Eye (tissue), 1 donor: ENCODE measurements around the gene MST1.

Experiments
- DNase-seq: peaks from one replicate; pipeline ENCODE4 v3.0.0-alpha.2; 2015

Gene MST1

DNA sequence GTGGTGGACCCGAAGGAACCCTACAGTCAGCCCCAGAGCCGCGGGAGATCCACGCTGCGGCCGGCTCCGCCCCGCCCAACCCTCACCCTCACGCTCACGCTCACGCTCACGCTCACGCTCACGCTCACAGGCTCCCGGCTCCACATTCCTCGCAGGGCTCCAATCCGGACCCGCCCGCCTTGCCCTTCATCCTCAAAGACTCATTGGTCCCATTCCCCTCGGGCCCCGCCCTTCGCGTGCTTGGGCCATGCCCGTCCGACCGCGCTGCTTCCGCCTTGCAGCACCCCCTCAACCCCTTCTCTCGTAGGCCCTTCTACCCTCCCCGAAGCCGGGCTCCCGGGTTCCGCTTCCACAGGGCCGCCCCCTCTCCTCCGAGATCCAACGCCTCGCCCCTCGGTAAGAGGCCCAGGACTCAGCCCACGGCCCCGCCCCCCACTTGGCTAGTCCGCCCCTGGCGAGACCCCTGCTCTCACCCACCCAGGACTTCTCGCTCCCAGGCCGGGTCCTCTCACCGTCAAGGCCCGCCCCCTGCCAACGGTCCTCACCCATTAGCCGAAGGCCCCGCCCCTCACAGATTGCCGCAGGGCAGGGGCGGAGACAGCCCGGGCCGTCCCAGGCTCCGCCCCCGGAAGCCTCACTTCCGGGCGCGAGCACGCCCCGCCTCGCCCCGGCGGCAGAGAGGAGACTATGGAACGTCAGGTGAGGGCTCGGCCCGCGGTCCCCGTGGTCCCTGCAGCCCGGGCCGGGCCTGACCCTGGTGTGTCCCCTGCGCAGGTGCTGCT lies 15.4 kb downstream of the MST1 start, which contains the start of gene APEH:
Gene APEH, plus strand, starts transcription at position 637 of the 782 bp plus-strand sequence. Its CDS starts 51 bp downstream, at position 688.
- DNase-seq = peak; percentile 98

DNA sequence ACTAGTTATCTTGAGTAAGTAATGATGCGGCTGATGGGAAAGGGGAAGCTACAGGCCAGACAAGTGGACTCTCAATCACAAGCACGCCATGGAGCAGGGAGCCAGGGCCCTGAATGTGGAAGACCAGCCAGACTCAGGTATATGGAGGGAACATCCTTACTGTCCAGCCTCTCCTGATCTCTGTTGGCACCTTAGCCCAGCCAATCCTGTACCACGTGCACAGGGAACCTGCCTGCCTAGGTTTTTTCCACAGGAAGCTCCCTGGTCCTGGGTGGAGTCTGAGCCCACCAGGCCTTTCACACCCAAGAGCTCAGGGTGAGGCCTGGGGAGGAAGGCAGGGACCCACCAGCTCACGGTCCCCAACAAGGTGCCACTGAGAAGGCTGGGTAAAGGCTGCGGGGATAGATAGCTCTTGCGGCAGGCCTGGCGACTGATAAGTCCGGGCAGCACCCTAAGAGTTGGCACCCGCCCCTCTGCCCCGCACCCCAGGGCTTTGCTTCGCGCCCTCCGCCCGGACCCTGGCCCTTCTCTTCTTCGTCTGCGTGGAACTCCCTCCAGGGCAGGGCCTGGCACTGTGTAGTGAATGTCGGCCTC lies 16.1 kb downstream of the MST1 start:
- DNase-seq = no peak

DNA sequence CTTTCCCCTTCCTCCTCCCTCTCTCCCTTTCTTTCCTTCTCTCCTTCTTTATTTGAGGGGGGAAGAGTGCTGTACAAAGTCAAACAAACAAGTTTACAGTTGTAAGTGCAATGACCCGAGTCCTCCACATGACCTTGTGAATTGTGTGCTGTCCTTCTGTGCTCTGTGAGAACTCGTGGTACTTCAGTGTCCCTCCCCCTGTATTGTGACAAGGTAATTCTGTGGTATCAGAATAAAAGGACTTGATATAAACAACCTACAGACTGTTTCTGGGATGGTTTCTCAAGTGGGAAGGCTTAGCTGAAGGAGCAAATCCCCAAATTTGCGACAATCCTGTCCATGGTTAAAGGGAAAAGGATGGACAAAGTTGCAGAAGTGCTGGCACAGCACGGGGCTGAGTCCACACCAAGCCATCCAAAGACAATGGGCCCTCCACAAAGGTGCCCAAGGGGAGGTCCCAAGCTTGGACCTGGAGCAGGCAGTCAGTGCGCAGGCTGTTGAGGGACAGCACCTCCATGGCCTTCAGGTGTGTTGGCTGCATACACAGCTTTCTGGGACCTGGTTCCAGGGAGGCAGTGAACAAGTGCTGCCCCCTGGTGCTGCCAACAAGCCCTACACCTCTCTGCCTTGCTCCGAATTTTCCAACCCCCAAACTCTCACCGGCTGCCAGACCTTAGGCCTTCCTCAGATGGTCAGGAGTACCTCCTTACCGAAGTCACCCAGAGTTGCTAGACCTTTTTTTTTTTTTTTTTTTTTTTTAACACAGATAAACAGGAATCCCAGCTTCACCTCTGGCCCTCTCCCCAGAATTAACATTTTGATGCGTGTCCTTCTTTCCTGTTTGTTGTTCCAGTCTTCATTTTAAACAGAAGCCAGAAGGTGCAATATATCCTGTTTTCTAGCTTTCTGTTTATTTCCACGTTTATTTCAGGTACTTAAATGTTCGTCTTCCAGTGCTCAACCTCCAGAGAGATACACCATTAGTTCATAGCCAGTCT lies 17.7 kb downstream of the MST1 start:
- DNase-seq = peak; percentile 91

DNA sequence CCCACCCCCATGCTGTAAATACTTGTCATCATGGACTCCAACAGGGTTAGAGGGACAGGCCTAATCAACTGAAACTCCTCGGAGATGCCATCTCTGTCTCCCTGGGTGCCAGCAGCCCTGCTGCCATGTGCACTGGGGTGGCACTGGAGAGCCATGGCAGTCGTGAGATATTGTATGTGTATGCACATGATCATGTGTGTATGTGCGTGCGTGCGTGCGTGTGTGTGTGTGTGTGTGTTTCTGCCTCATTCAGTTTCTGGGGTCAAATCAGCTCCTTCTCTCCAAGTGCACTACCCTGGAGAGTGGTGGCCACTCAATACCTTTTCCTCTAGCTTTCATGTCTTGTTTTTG lies 18.4 kb downstream of the MST1 start:
- no peak for DNase-seq

DNA sequence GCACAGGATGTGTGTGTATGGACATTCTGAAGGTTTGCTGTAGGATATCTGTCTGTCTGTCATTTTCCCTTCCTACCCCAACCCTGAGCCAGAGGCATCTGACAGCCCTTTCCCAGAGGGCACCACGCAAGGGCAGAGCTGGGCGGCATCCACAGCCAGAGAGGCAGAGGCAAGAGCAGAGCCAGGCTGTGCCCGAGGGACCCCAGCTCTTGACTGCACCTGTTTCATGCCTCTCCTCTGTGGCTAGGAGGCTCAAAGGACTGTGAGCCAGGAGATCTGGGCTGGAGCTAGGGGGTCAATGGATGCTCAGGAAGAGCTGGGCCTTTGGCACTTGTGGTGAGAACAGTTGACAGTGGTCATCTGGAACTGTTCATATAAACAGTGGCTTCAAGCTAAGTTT lies 19.9 kb downstream of the MST1 start:
- DNase-seq = no peak

DNA sequence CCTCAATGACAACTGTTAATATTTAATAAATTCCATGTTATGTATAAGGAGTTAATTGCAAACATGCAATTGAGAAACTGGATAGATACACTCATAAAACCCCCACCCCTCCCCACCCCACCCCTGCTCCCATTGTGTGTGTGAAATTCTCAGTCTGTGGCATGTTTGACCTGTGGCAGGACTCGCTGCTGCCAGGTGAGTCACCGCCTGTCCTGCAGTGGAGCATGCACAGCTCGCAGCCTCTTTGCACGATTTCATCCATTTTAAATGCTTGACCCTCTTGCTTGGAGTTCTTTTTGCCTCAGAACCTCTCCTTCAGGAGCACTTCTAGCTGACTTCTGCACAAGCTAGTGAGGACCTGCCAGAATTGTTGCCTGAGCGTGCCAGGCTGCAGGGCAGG lies 20.4 kb downstream of the MST1 start:
- no peak for DNase-seq

DNA sequence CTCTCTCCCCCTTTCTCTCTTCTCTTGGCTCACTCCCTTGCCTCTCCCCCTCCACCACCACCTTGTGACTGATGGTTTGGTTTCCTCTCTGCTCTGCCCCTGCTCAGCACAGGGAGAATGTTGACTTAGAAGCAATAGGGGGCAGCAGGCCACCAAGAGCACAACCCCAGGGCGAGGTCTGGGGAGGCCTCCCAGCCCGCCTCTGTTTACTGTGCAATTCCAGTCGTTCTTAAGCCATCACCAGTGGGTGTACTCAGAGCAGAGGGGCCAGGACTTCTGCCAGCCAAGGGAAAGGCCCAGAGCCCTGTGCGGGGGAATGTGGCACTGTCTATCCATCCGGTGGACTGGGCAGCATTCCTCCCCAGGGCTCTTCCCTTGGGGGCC lies 20.9 kb downstream of the MST1 start:
- DNase-seq = no peak

DNA sequence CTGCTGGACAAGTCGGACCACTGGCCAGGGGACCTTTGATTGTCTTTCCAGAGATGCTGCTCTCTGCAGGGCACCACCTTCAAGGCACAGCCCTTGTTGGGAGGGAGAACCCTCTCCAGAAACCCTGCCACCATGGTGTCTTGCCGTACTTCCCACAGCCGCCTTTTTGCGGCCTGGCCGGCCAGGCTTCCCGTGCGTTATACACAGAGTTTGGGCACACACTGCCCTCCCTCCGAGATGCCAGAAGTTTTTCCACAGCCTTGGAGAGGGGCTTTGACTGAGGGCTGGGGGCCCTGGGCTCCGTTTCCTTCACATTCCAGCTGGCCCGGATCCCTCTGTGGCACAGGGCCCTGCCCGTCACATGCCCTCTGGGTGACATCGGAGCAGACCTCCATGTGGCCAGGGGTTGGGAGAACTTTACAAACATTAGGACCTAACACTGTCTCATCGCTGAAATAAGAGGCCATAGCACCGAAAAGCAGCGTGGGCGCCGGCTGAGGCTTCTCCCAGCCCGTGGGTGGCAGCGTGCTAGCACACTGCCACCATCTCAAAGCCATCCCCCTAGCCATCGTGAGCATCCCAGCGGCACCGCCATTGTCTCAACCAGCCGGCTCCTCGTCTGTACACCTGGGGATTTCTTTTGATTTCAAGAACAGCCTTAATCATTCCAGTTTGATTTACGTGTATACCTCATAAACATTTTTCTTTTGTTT lies 21.4 kb downstream of the MST1 start:
- DNase-seq = no peak

DNA sequence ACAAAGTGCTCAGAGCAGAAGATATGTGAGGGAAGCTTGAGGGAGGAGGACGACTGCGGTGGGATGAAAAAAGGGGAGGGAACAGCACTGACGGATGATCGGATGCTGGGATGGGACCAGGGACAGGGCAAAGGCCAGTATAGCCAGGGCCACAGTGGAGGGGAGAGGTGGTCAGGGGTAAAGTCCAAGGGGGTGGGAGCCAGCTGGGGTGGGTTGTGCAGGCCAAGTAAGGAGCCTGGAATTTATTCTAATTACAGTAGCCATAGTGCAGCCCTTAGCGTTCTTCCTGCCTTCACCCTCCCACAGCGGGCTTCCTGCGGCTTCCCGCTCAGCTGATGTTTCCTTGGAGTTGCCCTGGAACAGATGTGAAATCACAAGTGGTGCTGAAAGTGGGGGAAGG lies 22.7 kb downstream of the MST1 start:
- DNase-seq = peak; percentile 15

DNA sequence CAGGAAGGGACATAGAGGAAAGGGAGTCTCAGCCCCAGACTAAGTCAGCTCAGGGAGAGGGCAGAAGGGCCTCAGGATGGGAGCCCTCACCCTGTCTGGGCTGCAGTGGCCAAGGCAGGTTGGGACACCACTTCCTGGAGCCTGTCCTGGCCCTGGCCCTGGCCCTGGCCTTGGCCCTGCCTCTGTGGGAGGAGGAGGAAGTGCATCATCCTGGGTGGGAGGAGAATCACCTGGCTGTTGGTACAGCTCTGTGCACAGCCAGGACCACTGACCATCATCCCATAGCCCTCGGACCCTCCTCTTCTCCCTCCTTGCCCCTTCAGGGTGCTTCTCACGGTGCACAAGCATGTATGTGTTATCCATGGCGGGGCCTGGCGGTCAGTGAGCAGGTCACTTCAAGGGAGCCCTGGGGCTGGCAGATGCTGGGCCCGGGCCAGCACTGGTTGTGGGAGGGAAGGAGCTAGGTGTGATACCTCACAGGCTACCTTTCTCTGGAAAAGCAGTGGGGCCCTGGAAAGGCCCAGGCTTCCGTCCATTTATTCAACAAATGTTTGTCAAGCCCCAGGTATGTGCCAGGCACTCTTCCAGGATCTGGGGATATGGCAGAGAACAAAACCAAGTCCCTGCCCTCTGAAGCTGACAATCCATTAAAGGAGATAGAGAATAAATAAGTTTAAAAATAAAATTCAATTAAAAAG lies 23.3 kb downstream of the MST1 start:
- no peak for DNase-seq

DNA sequence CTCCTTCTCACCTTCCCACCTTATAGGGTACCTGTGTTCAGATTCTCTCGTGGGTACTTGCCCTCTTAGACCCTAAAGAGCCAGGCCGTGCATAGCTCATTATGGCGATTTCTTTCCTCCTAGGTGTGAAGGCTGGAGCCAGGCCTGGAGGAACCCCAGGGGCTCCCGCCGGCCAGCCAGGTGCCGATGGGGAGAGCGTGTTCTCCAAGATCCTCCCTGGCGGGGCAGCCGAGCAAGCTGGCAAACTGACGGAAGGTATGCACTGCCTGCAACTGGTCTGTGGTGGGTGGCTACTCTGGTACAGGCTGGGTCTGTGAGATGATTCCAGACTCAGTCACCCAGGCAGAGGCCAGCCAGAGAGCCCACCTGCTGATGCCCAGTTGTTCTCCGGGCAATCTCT lies 25.0 kb downstream of the MST1 start:
- no peak for DNase-seq

DNA sequence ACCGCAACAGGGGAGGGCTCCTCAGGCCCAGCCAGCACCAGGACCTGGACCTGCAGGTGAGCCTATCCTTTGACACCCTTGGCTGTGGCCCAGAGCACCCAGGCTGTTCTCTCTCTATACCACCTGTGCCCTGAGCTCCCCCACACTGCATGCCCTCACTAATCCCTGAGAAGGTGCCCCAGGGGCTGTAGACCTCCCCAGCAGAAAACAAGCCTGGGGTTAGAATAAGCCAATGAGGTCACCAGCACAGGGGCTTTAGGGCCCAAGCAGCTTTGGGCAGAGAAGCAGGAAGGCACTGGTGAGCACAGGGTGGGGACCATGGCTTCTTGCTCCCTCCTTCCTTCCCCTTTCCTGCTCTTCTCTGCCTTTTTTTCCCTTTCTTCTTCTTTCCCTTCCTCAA lies 25.4 kb downstream of the MST1 start:
- DNase-seq = no peak

DNA sequence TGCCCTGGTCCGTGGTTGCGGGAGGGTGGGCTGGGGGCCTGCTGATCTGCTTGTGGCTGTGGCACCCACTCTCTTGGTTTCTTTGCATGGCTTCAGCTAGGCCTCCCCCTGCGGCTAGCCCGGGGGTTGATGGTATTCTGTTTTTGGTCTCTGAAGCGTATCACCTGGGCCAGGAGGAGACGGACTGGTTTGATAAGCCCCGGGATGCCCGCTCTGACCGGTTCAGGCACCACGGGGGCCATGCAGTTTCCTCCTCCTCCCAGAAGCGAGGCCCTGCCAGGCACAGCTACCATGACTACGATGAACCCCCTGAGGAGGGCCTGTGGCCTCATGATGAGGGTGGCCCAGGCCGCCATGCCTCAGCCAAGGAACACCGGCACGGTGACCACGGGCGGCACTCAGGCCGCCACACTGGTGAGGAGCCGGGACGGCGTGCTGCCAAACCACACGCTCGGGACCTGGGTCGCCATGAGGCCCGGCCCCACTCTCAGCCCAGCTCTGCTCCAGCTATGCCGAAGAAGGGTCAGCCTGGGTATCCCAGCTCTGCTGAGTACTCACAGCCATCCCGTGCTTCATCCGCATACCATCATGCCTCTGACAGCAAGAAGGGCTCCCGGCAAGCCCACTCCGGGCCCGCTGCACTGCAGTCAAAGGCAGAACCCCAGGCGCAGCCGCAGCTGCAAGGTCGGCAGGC lies 26.4 kb downstream of the MST1 start:
- no peak for DNase-seq

DNA sequence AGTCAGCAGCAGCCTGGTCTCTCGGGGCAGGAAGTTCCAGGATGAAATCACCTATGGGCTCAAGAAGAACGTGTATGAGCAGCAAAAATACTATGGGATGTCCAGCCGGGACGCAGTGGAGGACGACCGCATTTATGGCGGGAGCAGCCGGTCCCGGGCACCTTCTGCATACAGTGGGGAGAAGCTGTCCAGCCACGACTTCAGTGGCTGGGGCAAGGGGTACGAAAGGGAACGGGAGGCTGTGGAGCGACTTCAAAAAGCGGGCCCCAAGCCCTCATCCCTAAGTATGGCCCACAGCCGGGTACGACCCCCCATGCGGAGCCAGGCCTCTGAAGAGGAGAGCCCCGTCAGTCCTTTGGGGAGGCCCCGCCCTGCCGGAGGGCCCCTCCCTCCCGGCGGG lies 27.3 kb downstream of the MST1 start:
- no peak for DNase-seq

DNA sequence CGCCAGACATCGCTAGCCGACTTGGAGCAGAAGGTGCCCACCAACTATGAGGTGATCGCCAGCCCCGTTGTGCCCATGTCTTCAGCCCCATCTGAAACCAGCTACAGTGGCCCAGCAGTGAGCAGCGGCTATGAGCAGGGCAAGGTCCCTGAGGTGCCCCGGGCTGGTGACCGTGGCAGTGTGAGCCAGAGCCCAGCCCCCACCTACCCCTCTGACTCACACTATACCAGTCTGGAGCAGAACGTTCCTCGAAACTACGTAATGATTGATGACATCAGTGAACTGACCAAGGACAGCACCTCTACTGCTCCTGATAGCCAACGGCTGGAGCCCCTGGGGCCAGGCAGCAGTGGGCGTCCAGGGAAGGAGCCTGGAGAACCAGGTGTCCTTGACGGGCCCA lies 28.0 kb downstream of the MST1 start:
- DNase-seq = no peak

DNA sequence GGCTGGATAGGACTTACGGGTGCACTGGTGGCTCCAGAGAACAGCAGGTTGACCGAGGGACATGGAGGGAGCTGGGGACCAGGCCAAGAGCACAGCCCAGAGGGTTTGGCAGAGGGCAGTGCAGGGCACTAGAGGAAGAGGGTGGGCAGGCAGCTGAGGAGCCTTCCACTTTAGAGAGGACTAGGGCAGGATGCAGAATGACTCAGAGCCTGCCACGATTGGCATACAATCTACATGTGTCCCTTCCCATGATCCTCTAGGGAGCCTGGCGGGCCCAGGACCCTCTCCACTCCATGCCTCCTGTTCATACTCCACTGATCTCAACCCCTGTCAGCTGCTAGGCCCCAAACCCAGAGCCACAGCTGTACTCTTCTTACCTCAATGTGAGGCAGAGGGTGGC lies 29.5 kb downstream of the MST1 start:
- no peak for DNase-seq

DNA sequence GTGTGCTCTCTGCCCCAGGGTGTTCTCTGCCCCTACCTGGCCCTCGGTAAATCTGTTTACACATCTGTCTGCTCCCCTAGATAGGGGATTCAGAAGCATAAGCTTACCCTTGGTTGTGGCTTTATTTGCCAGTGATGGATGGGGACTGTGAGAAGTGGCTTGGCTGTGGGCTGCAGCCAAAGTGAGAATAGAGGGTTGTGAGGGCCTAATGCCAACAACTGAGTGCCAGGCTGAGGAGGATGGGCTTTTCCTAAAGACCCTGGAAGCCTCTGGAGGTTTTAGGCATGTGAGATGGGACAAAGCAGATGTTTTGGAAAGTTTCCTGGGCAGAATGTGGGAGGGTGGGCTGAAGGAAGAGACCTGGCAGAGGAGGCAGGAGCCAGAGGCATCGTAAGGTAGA lies 30.6 kb downstream of the MST1 start:
- DNase-seq = no peak

DNA sequence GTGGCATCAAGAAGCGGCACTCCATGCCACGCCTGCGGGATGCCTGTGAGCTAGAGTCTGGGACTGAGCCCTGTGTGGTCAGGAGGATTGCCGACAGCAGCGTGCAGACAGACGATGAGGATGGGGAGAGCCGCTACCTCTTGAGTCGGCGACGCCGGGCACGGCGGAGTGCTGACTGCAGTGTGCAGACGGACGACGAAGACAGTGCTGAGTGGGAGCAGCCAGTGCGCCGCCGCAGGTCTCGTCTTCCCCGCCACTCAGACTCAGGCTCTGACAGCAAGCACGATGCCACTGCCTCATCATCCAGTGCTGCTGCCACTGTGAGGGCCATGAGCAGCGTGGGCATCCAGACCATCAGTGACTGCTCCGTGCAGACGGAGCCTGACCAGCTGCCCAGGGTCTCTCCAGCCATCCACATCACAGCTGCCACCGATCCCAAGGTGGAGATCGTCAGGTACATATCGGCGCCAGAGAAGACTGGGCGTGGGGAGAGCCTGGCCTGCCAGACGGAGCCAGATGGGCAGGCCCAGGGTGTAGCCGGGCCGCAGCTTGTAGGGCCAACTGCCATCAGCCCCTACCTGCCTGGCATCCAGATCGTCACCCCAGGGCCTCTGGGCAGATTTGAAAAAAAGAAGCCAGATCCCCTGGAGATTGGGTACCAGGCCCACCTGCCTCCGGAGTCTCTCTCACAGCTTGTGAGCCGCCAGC lies 31.9 kb downstream of the MST1 start:
- no peak for DNase-seq

DNA sequence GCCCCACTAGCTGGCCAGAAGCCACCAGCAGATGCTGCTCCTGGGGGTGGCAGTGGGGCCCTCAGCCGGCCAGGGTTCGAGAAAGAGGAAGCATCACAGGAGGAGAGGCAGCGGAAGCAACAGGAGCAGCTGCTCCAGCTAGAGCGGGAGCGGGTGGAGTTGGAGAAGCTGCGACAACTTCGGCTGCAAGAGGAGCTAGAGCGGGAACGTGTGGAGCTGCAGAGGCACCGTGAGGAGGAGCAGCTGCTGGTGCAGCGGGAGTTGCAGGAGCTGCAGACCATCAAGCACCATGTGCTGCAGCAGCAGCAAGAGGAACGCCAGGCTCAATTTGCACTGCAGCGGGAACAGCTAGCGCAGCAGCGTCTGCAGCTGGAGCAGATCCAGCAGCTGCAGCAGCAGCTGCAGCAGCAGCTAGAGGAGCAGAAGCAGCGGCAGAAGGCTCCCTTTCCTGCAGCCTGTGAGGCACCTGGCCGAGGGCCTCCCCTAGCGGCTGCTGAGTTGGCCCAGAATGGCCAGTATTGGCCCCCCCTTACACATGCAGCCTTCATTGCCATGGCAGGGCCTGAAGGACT lies 32.6 kb downstream of the MST1 start:
- DNase-seq = no peak

DNA sequence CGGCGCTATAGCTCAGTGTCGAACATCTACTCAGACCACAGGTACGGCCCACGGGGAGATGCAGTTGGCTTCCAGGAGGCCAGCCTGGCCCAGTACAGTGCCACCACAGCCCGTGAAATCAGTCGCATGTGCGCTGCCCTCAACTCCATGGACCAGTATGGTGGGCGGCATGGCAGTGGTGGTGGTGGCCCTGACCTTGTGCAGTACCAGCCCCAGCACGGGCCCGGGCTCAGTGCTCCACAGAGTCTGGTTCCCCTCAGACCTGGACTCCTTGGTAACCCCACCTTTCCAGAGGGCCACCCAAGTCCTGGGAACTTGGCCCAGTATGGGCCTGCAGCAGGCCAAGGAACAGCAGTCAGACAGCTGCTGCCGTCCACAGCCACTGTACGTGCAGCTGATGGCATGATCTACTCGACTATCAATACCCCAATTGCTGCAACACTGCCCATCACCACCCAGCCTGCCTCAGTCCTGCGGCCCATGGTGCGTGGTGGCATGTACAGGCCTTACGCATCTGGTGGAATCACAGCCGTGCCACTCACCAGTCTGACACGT lies 33.5 kb downstream of the MST1 start:
- no peak for DNase-seq
